GM10248 (cell line): ENCODE measurements around the gene CHST15.

Experiments used
- CTCF ChIA-PET: fragments of 300-600 bp; sonication (Branson Sonifier 250); formaldehyde crosslinking; extraction: SDS; loops from one replicate; lab custom pipeline; 2021; ENCODE audit warnings: antibody characterized with exemption; lab: Yijun Ruan, JAX
- POLR2A ChIA-PET: fragments of 350-650 bp; sonication (Branson Sonifier 250); formaldehyde crosslinking; extraction: SDS; loops from one replicate; lab custom pipeline; 2020; ENCODE audit warnings: antibody characterized with exemption; lab: Yijun Ruan, JAX
- DNase-seq: peaks from one replicate; pipeline ENCODE4 v3.0.0; 2012; ENCODE audit errors: extremely low spot score
- TF ChIP-seq, protein P1 (sequence below): IDR thresholded peaks from 2 replicates; pipeline ENCODE4 v1.5.1; 2012; ENCODE audit warnings: mild to moderate bottlenecking, low read depth; ENCODE audit errors: extremely low read depth, missing control alignments, control extremely low read depth

The CHST15 gene

GRCh38 chr10:124022066-124022465, 71.3 kb downstream of the CHST15 start:
- TF ChIP-seq, protein P1, sequence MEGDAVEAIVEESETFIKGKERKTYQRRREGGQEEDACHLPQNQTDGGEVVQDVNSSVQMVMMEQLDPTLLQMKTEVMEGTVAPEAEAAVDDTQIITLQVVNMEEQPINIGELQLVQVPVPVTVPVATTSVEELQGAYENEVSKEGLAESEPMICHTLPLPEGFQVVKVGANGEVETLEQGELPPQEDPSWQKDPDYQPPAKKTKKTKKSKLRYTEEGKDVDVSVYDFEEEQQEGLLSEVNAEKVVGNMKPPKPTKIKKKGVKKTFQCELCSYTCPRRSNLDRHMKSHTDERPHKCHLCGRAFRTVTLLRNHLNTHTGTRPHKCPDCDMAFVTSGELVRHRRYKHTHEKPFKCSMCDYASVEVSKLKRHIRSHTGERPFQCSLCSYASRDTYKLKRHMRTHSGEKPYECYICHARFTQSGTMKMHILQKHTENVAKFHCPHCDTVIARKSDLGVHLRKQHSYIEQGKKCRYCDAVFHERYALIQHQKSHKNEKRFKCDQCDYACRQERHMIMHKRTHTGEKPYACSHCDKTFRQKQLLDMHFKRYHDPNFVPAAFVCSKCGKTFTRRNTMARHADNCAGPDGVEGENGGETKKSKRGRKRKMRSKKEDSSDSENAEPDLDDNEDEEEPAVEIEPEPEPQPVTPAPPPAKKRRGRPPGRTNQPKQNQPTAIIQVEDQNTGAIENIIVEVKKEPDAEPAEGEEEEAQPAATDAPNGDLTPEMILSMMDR = no peak
- ChIA-PET POLR2A (no interaction called here), CTCF (interaction anchor here (1.1 kb wide), 1 partner anchor 367 kb away, joined by 3 read pairs; no protein-coding TSS in a partner anchor)
- no peak for DNase-seq

GRCh38 chr10:124020981-124021815, 72.2 kb downstream of the CHST15 start:
- TF ChIP-seq, protein P1 = no peak
- DNase-seq = no peak
- ChIA-PET CTCF (interaction anchor here (1.1 kb wide), 1 partner anchor 368 kb away, joined by 3 read pairs; no protein-coding TSS in a partner anchor), POLR2A (no interaction called here)

- ChIA-PET CTCF (no interaction called here), POLR2A (no interaction called here)
- TF ChIP-seq, protein P1 = no peak
- no peak for DNase-seq
Observed at GRCh38 chr10:124019886-124020797, 73.3 kb downstream of the CHST15 start.

GRCh38 chr10:124018886-124019525, 74.4 kb downstream of the CHST15 start:
- ChIA-PET CTCF (interaction anchor here (1.6 kb wide), 2 partner anchors 24 to 371 kb away, joined by 4 to 6 read pairs; no protein-coding TSS in a partner anchor), POLR2A (no interaction called here)
- no peak for DNase-seq

GRCh38 chr10:124017729-124018128, 75.7 kb downstream of the CHST15 start:
- DNase-seq = no peak
- POLR2A ChIA-PET = no interaction called here
- TF ChIP-seq, protein P1 = no peak
- CTCF ChIA-PET = interaction anchor here (1.6 kb wide), 1 partner anchor 23 kb away, joined by 6 read pairs; no protein-coding TSS in a partner anchor

More at GRCh38 chr10:124018886-124019525, 74.4 kb downstream of the CHST15 start:
- TF ChIP-seq, protein P1 = no peak
